ENCODE measurements around the gene ITGB1.
A peak's percentile ranks its signal among the peaks of the same experiment; 100 is the strongest.
"Not testable (repeated sequence)": the region's sequence is repeated elsewhere in the genome, so short reads cannot be mapped to it uniquely, and the experiment has no call there.

ITGB1 gene

DNA sequence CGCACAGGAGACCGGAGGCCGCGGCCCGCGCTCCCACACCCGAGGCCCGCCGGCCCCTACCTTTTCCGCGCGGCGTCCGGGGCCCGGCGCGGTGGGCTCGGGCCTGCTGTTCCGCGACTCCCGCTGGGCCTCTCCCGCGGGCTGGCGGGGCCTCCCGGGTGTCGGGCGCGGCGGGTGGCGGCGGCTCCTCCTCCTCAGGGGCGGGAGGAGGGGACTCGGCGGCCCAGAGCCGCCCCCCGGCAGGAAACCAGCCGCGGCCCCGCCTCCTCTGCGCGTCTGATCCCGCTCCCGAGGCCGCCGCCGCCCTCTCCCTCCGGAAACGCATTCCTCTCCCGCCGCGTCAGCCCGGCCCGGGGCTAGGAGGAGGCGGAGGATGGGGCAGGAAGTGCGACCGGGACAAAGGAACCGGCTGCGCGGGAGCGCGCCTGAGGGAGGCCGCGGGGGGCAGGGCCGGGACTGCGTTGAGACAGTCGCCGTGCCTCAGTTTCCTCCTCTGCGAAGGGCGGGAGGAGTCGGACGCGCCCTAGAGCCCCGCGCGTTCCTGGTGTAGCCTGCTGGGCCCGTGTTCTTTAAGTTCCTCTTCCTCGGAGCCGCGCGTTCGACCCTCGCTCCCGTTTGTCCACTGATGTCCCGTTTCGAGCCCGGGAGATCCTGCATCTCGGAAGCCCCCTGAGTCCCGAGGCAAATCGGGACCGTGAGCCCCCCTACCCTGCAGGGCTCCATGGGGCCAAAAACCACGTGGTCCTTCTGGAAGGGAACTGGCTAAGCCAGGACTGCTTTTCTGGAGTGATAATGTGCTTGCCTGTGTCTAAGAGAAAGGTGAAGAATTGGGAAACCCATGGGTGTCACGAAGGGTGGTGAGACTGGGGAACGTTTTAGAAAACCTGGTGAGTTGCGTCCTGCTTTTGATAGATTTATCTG lies at the start of gene ITGB1:
TSS of gene ITGB1 (minus strand) at position 146 of the 921 bp plus-strand sequence. CDS start 22,672 bp downstream, outside the sequence.
- DNase-seq = peak; percentile 93

DNA sequence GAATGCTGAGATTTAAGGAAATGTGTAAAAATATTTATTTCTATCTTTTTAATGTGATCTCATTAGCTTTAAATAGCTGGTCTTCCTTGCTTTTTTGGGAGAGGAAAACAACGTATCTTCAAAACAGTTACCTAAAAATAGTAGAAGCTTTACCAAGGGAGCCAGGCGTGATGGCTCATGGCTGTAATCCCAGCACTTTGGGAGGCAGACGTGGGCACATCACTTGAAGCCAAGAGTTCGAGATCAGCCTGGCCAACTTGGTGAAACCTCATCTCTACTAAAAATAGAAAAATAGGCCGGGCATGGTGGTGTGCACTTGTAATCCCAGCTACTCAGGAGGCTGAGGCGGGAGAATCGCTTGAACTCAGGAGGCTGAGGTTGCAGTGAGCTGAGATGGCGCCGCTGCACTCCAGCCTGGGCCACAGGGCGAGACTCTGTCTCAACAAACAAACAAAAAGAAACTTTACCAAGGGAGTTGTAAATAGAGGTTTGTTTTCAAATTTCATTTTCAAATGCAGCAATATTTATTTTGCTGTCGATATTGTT lies 48.4 kb upstream of the ITGB1 start:
- DNase-seq = no peak

DNA sequence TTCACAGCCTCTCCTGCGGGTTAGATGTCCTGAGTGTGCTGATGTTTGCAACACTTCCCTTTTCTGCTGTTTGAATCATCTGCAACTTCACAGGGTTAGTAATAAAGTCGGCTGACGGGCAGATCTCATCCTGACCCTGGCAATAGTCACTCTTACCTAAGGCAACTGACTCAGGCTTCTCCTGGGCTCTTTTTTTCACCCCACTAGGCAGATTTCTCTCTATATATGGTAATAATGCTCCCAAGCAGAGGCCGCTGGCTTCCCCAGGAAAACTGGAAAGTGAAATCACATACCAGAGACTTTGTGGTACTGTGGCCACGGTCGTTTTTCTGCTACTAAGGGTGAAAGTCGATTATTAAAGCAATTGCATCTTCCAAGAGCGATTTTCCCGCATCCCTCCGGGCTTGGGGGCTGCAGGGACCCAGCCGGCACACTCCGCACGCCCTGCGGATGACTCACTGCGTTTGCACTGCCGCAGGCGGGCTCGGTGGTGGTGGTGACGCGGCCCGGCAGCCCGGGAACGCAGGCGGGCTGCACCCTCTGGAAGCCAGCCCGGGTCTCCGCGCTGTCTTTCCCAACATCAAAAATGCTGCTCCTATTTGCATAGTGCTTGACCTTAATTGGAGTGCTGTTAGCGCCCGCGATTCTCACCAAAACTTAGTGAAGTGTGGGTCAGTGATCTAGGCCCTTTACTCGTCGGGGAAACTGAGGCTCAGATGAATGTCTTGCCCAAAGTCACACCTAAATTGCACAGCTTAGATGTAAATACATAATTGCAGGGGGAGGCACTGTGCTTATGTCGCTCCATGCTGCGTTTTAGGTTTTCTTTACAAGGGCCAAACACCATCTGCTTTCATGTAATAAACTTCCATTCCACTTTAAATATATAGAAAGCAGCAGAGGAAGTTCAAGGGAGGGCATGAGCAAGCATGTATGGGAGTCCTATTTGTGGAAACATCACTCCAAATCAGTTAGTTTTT lies 47.6 kb upstream of the ITGB1 start:
- DNase-seq = peak; percentile 63

DNA sequence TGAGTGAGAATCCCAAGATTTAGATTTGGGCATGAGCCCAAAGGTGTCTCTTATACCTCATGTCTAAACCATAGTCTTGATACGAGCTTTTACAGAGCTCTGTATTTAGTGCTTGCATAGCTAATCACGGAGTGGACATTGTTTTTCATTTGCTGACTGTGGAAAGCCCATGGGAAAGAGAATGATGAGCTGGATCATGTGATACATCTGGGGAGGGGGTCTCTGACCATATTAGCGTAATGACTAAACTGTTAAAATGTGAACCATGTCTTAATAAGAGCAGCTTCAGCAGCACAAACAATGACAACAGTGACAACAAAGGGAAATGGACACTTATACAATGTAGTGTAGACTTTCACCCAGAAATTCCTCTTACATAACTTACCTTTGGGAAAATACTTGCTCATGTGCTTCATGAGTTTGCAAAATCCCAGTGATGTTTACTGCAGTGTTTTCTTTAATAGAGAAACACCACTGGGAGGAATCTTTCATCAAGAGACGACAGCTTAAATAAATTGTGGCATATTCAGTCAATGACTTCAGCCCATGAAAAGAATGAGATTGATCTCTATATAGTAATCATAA lies 44.0 kb upstream of the ITGB1 start:
- DNase-seq = no peak

DNA sequence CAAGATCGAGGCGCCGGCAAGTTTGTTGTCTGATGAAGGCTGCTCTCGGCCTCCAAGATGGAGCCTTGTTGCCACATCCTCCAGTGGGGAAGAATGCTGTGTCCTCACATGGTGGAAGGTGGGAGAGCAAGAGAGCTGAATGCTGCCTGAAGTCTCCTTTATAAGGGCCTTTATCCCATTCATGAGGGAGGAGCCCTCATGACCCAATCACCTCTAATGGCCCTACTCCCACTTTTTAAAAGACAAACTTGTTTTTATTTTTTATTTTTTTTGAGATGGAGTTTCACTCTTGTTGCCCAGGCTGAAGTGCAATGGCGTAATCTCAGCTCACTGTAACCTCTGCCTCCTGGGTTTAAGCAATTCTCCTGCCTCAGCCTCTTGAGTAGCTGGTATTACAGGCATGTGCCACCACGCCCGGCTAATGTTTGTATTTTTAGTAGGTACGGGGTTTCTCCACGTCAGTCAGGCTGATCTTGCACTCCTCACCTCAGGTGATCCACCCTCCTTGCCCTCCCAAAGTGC lies 40.1 kb upstream of the ITGB1 start:
- DNase-seq = not testable (repeated sequence)

DNA sequence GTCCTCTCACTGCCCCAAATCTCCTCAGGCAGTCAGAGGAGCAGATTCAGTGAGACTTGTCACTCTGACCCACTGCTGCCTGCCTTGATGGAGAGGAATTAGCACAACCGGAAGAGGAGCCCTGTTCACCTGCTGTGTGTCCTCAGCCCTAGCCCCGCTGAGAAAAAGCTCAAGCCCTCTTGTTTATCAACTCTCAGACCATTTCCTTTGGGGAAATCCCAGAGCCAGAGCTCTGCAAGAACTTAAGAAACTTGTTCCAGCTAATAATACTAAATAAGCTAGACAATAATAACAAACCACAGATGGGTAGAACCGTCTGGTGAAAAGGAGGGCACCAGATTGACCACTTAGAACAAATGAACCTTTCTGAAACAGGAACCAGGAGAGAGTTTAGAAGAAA lies 37.7 kb upstream of the ITGB1 start:
- no peak for DNase-seq

DNA sequence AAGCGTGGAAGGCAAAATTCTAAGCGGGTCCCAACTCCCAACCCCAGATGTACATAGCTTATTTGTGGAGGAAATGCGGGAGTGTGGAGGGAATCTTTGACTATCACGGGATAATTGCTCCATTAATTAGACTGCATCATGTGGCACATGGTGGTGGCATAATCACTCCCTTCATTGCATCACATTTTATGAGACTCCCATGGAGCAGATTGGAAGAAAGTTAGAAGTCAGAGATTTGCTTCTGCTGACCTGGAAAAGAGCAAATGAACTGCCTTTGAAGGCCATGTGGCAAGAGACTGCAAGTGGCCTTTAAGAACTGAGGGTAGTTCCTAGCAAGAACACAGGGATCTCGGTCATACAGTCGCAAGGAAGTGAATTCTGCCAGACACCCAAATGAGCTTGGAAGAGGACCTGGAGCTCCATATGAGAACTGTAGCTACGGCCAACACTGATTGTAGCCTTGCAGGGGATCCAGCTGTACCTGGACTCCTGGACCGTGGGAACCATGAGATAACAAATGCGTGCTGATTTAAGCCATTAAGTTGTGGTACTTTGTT lies 37.1 kb upstream of the ITGB1 start:
- DNase-seq = no peak

DNA sequence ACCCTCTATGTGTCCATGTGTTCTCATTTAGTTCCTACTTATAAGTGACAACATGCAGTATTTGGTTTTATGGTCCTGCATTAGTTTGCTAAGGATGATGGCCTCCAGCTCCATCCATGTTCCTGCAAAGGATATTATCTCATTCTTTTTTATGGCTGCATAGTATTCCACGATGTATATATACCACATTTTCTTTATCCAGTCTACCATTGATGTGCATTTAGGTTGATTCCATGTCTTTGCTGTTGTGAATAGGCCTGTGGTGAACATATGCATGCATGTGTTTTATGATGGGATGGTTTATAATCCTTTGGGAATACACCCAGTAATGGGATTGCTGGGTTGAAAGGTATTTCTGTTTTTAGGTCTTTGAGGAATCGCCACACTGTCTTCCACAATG lies 36.6 kb upstream of the ITGB1 start:
- DNase-seq = not testable (repeated sequence)

DNA sequence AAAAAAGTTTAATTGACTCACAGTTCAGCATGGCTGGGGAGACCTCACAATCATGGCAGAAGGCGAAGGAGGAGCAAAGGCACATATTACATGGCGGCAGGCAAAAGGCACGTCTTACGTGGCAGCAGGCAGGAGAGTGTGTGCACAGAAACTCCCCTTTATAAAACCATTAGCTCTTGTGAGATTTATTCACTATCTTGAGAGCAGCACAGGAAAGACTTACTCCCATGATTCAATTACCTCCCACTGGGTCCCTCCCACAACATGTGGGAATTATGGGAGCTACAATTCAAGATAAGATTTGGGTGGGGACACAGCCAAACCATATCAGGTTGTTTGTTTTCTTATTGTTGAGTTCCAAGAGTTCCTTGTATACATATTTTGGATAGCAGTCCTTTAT lies 34.3 kb upstream of the ITGB1 start:
- not testable (repeated sequence) for DNase-seq

DNA sequence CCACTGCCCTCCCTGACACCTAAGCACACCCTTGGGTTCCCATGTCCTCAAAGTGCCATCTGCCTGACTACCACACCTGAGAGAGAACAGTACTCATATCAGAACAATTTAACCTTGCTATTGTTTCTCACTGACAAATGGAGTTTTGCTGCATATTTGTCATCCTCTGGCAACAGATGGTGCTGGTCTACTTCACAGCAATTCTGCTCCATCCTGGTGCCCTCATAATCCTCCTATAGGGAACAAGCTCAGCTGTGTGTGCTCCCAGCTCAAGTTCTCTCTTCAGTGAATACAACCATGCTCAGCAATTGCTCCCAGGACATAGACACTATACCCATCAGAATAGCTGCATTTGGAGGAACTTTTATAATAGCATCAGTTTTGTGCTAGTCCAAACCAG lies 32.8 kb upstream of the ITGB1 start:
- no peak for DNase-seq

DNA sequence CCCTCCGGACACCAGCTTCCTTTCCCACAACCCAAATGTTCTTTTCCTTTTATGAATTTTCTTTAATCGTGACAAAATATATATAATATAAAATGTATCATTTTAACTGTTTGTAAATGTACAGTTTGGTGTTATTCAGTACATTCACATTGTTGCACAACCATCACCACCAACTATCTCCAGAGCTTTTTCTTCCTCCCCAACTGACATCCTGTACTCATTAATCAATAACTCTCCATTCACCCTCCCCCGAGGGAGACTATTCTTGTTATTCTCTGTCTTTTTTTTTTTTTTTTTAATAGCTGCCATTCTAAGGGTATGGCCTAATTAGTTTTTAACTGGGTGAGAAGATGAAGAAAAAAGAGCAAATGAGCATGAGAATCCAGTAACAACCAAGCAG lies 30.6 kb upstream of the ITGB1 start:
- no peak for DNase-seq

DNA sequence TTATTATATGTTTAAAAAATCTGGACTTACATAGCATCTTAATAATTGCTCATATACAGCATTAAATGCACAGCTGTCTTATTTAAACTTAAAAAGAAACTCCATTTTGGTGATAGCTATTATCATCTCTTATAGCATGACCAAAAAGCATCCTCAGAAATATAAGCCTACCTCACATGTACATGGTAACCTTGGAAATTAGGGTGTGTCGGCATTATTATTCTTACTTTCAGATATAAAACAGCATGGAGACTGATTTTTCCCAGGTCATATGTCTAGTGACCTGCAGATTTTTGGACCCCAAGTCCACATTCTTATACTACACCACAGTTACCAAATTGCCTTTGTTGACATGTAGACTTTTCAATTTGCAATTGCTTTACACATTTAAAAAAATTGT lies 29.1 kb upstream of the ITGB1 start:
- DNase-seq = no peak

DNA sequence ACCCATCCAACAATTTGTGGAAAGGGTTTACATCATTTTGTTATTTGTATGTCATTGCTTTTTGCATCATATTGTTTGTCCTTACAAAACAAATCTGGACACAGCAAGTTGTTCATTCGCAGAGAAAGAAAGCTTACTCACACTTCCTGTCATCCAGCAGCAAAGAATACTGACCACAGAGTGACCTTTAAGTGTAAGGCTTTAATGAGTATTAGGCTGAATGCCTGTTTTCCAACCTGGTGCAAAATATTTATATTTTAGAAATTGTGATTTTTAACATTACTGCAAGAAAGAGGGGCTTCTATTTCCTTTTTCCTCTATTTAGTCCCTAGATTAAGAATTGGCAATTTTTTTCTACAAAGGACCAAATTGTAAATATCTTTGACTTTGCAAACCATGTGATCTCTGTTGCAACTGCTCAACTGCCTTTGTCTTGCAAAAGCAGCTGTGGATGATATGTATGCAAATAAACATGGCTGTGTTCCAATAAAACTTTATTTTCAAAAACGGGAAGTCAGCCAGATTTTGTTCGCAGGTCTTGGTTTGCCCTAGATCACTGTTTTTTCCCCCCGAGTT lies 27.8 kb upstream of the ITGB1 start:
- peak; percentile 53 for DNase-seq

DNA sequence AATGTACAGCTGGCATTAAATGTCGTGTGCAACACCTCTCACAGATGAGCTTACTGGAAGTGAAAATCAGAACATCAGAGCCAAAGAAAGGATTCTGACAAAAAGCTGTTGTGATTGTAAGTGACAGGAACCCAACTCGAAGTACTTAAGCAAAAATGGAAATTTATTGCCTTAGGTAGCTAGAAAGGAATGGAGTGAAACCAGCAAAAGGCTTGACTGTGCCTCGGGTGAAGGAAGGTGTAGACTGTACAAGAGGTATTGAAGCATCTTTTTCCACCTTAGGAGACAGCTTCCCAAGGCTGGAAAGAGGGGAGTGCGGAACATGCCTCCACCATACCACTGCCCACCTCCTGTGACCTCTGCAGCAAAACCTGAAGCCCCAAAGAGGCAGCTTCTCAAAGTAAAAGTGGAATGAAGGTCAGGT lies 27.3 kb upstream of the ITGB1 start:
- DNase-seq = no peak

DNA sequence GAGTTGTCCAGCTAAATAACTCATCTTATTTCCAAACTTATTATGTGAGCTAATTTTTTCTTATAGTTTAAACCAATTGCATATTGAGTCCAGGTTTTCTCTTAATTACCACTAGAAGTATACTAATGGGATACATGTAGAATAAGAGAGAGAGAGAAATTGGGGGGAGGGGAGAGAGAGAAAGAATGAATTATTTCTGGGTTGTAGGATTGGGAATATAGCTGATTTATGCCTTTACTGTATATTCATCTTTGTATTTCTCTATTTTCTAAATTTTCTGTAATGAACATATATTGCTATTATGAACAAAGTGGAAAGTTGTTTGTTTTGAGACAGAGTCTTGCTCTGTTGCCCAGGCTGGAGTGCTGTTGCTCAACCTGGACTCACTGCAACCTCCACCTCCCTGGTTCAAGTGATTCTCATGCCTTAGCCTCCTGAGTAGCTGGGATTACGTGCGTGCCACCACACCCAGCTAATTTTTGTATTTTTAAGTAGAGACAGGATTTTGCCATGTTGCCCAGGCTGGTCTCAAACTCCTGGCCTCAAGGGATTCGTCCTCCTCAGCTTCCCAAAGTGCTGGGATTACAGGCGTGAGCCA lies 26.1 kb upstream of the ITGB1 start:
- DNase-seq = no peak

DNA sequence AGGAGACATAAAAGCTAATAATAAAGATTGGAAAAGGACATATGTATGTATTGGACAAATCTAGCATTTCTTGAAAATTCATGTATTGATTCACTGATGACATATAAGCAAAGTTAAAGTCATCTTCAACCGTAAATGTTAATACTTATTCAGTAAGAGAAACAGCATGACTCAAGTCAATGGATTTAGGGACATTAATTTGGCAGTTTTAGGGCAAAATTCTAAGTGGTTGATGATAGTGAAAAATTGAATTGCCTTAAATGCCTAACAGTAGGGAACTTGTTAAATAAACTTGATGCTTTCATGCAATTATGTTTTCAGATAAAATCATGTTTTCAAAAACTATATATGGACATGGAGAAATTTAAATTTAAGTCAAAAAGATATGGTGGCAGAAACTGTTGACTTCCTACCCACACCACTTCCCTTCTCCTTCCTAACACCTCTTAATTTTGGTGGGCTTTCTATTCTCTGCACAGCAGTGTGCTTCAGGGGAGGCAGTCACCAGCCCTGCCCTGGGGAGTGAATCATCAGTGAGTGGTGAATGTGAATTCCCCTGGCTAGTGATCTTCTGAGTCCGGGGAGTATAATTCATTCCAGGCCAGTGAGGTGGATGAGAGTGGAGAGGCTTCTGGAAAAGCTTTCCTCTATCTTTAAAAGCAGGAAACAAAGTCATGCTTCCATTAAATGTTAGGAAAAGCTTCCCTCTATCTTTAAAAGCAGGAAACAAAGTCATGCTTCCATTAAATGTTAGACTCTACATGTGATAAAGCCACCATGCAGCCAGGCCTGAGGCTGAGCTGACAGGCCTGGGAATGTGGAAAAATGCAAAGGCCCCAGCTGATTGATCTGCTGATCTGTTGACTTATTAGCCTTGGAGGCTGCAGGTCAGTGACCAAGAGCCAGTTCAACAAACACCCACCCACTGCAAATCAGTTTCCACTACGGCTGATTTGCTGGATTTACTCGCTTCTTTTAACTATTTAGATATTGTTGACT lies 25.2 kb upstream of the ITGB1 start:
- no peak for DNase-seq

DNA sequence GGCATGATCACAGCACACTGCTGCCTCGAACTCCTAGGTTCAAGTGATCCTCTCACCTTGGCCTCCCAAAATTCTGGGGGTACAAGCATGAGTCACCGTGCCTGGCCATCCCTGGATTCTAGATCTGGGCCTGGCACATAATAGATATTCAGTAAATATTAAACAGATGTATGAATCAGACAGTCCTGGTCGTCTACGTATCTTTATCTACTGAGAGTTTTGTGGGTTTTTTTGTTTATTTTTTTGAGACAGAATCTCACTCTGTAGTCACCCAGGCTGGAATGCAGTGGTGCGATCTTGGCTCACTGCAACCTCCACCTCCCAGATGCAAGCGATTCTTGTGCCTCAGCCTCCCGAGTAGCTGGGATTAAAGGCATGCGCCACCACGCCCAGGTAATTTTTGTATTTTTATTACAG lies 24.3 kb upstream of the ITGB1 start:
- DNase-seq = peak; percentile 52

DNA sequence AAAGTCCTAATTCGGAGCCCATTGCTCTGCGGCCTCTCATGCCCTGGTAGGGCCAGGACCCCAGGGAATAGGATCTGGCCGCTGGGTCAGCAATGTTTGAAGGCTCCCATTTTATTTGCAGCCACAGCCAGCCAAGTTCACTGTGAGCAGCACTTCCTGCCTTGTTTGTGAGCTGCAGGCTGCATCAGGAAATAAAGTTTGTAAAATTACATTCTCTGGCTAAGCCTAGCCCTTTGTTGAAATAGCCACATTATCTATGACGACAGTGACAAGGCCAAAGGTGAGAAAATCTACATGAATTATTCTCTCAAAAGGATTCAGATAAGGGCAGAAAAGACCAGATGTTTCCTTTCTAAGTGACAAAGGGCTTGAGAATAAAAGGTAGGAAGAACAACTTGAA lies 23.7 kb upstream of the ITGB1 start:
- no peak for DNase-seq

DNA sequence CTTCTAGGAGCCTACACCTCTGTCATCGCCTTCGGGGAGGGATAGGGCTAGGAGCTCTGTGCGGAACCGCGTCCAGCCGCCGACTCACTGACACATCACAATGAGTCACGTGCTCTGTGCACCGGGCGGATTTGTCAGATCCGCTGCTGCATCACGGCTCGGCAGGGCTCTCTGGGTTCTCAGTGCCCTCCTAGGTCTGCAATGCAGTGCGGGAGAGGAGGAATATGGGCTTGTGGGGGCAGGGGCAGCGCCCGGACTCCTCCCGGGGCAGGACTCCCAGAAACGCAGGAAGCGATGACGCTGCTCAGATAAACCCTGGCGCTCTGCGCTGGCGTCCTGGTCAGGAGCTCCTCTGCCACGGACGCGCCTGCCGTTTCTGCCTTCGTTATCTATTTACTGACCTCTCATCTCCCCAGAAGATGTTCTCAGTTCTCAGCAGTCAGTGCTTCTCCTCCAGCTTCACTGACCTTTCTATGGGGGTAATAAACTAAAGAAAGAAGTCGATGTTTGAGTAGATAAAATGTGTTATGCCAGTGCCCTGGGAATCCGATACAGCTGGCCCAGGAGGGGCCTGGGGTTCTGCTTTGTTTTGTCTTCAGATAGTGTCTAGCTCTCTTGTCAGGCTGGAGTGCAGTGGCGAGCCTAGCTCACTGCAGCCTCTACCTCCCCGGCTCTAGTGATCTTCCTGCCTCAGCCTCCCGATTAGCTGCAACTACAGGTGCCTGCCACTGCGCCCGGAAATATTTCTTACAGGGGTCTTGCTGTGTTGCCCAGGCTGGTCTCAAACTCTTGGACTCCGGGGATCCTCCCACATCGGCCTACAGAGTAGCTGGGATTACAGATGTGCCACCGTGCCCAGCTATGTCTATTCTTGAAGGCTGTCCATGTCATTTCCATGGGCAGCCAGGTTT lies 22.8 kb upstream of the ITGB1 start:
- peak; percentile 96 for DNase-seq

Measured in hematopoietic multipotent progenitor cell treated with erythropoietin and hydrocortisone succinate and interleukin-3 and kit ligand, for 6 days (in vitro differentiated cells).